Upper lobe of left lung (tissue), 6 donors: ENCODE measurements around the gene HAPLN2. TPM values are rescaled to one million over a fixed set of nuclear protein-coding genes. Genes with fewer than 3 reads are reported as not detected.

Source experiments
- ATAC-seq, 2 donors: fragments of 200-7000 bp; cut with Tn5 transposase; one replicate each; pipeline ENCODE4 v1.9.1; 2022; ENCODE audit warnings: mild to moderate bottlenecking in 2 of 2, moderate library complexity in 2 of 2; ENCODE audit not compliant: low FRiP score in 2 of 2
- DNase-seq, 2 donors: peaks; one replicate each; pipeline ENCODE4 v3.0.0-alpha.2; 2019 to 2020
- H3K27ac ChIP-seq, 4 donors: fragments of 200-600 bp; sonication (generic); one replicate each; pipeline ENCODE4 v1.5.1; 2016 to 2019
- H3K27me3 ChIP-seq, 4 donors: fragments of 200-600 bp; sonication (generic); one replicate each; pipeline ENCODE4 v1.5.1; 2017 to 2019
- H3K36me3 ChIP-seq, 4 donors: fragments of 200-600 bp; sonication (generic); one replicate each; pipeline ENCODE4 v1.5.1; 2016 to 2019
- H3K4me1 ChIP-seq, 4 donors: fragments of 200-600 bp; sonication (generic); one replicate each; pipeline ENCODE4 v1.5.1; 2018 to 2019
- H3K4me3 ChIP-seq, 4 donors: fragments of 200-600 bp; sonication (generic); one replicate each; pipeline ENCODE4 v1.5.1; 2017 to 2019; ENCODE audit warnings: mild to moderate bottlenecking in 2 of 4, moderate library complexity in 1 of 4
- H3K9me3 ChIP-seq, 4 donors: fragments of 200-600 bp; sonication (generic); one replicate each; pipeline ENCODE4 v1.5.1; 2018 to 2019
- CTCF ChIP-seq, 6 experiments: fragments of 450-650 bp in 4 of 6; fragments of 200-600 bp in 2 of 6; sonication (generic) in 2 of 6; IDR thresholded peaks; one replicate each; pipeline ENCODE4 v1.5.1; 2016 to 2019; ENCODE audit warnings: antibody characterized with exemption in 6 of 6
- EP300 ChIP-seq, 4 donors: sonication (generic); formaldehyde crosslinking; IDR thresholded peaks; one replicate each; pipeline ENCODE4 v1.5.1; 2017; ENCODE audit warnings: antibody characterized with exemption in 4 of 4, control low read depth in 2 of 4
- POLR2A ChIP-seq, 4 donors: fragments of 450-650 bp; IDR thresholded peaks; one replicate each; pipeline ENCODE4 v1.5.1; 2016 to 2017; ENCODE audit warnings: antibody characterized with exemption in 4 of 4, mild to moderate bottlenecking in 2 of 4
- POLR2AphosphoS5 ChIP-seq, 2 donors: sonication (generic); formaldehyde crosslinking; IDR thresholded peaks; one replicate each; pipeline ENCODE4 v1.5.1; 2017; ENCODE audit warnings: antibody characterized with exemption in 2 of 2
- WGBS, 2 donors: methylation state at CpG; one replicate each; pipeline ENCODE4 v1.1.5; 2017 to 2018; 5-methylcytosine and 5-hydroxymethylcytosine counted together
- total RNA-seq, 6 donors: library from RNA; depleted of rRNA in 4 of 6; stranded (reverse); fragments of >200 nt in 4 of 6; gene quantifications; one replicate each; pipeline versions ENCODE4 v1.1.0 to v1.2.1, GENCODE V29; 2016 to 2021
- donor health status: DM: no; HTN: no; CAD: no; lungs with moderate emphysema.
- donor health status: DM: no; HTN: yes; CAD: no; lungs with severe emphysema.

The HAPLN2 gene
- total RNA-seq, 6 donors from 2014 or later = 0.14 to 5.0 (median 0.37) TPM; not detected in 3

- TF ChIP-seq CTCF (IDR thresholded peaks at IDR 0.05) (no peak), EP300 (IDR thresholded peaks at IDR 0.05) (no peak), POLR2AphosphoS5 (IDR thresholded peaks at IDR 0.05) (no peak)
Measured at GRCh38 chr1:156622581-156623297, 3.5 kb downstream of the HAPLN2 start.

GRCh38 chr1:156623946-156624813, 5.0 kb downstream of the HAPLN2 start:
- H3K27me3 ChIP-seq = peaks cover 6 to 37% (median 22%) of the 10 kb centered on the region in 4 donors
- DNase-seq (peak in 1 of 2 donors; percentile 87), ATAC-seq (peak; percentile 59 to 71)
- no peaks in the 10 kb centered on the region for H3K36me3 ChIP-seq
- H3K4me3 ChIP-seq = peak overlapping the region in 3 of 4 donors; percentile 17 to 51 (median 42)
- H3K27ac ChIP-seq = peak overlapping the region in 3 of 4 donors; percentile 24 to 76 (median 24)
- TF ChIP-seq EP300 (IDR thresholded peaks at IDR 0.05) = no peak
- peak in 3 of 6 experiments; percentile 11 to 49 (median 45) for TF ChIP-seq CTCF (IDR thresholded peaks at IDR 0.05)
- 1 to 9% methylated on average over 12 to 31 of the region's 87 CpGs for WGBS, 2 donors
- no peaks in the 10 kb centered on the region for H3K9me3 ChIP-seq
- peaks cover 20 to 26% (median 22%) of the 10 kb centered on the region in 4 donors for H3K4me1 ChIP-seq

More at GRCh38 chr1:156622581-156623297, 3.5 kb downstream of the HAPLN2 start:
- Histone ChIP-seq H3K27me3 (peaks cover 6 to 37% (median 22%) of the 10 kb centered on the region in 4 donors), H3K36me3 (no peaks in the 10 kb centered on the region), H3K9me3 (no peaks in the 10 kb centered on the region), H3K27ac (no peak overlapping the region), H3K4me3 (no peak overlapping the region), H3K4me1 (peaks cover 20 to 26% (median 22%) of the 10 kb centered on the region in 4 donors)
- ATAC-seq = no peak
- no peak for DNase-seq
- WGBS, 2 donors = 73 to 87% methylated on average over 6 of the region's 6 CpGs

- DNase-seq (peak in 1 of 2 donors; percentile 80), ATAC-seq (peak in 1 of 2 donors; percentile 30)
- Histone ChIP-seq H3K36me3 (no peaks in the 10 kb centered on the region), H3K4me1 (peaks cover 20 to 26% (median 22%) of the 10 kb centered on the region in 4 donors), H3K9me3 (no peaks in the 10 kb centered on the region), H3K27ac (peak overlapping the region in 2 of 4 donors; percentile 24 to 76), H3K27me3 (peaks cover 6 to 37% (median 22%) of the 10 kb centered on the region in 4 donors), H3K4me3 (peak overlapping the region in 3 of 4 donors; percentile 17 to 51 (median 42))
- TF ChIP-seq POLR2A (IDR thresholded peaks at IDR 0.05) = no peak
- TF ChIP-seq POLR2AphosphoS5 (IDR thresholded peaks at IDR 0.05) = no peak
- TF ChIP-seq CTCF (IDR thresholded peaks at IDR 0.05) = no peak
- no peak for TF ChIP-seq EP300 (IDR thresholded peaks at IDR 0.05)
- WGBS, 2 donors = 3 to 5% methylated on average over 8 to 26 of the region's 55 CpGs
Measured at GRCh38 chr1:156624814-156625435, 5.7 kb downstream of the HAPLN2 start.

DNA sequence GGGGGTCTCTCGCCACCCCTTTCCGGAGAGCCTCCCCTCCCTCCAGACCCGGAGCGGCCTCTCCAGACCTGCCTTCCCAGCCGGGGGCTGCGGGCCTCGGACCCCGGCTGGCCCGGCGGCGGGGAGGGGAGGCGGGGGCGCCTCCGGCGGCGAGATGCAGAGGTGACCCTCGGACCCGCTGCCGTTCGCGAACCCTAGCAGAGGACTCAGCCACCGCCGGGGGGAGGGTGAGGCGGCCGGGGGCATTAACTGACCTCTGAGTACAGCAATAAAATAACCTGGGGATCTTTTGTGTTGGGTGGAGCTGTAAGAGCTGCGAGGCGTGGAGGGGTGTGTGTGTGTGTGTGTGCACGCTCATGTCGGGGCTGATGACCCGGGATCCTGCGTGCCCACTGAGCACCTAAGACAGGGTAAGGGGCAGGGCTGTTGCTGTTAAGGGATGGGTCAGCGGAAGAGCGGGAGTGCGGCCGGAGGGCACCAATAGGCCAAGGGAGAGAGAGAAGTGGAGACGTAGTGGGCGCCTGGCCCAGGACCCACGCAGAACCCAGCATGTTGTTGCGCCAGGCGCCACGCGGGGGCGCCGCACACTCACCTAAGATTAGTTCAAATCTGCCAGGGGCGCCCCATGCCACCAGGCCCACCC, 6.3 kb downstream of the HAPLN2 start:
- ATAC-seq (peak; percentile 65 to 84), DNase-seq (peak; percentile 36 to 94)
- H3K27ac ChIP-seq = no peak overlapping the region
- peak; percentile 70 to 85 (median 83) for TF ChIP-seq CTCF (IDR thresholded peaks at IDR 0.05)
- TF ChIP-seq EP300 (IDR thresholded peaks at IDR 0.05) = no peak
- peak overlapping the region in 3 of 4 donors; percentile 17 to 51 (median 42) for H3K4me3 ChIP-seq
- 1 to 2% methylated on average over 14 to 20 of the region's 45 CpGs for WGBS, 2 donors
- H3K9me3 ChIP-seq = no peaks in the 10 kb centered on the region
- peaks cover 6 to 37% (median 22%) of the 10 kb centered on the region in 4 donors for H3K27me3 ChIP-seq
- peaks cover 20 to 26% (median 22%) of the 10 kb centered on the region in 4 donors for H3K4me1 ChIP-seq
- H3K36me3 ChIP-seq = no peaks in the 10 kb centered on the region
